Rectal smooth muscle tissue (tissue), 1 donor: ENCODE results near the gene ACADSB.

Experiments used
- H3K27ac ChIP-seq: one replicate; pipeline ENCODE4 v1.7.0; 2013; ENCODE audit warnings: low read depth, low read length, inconsistent platforms
- H3K27me3 ChIP-seq: one replicate; pipeline ENCODE4 v1.7.0; 2013; ENCODE audit warnings: low read length; ENCODE audit not compliant: control insufficient read depth, insufficient read depth
- H3K36me3 ChIP-seq: one replicate; pipeline ENCODE4 v1.7.0; 2013; ENCODE audit warnings: low read length; ENCODE audit not compliant: control insufficient read depth, insufficient read depth
- H3K4me1 ChIP-seq: one replicate; pipeline ENCODE4 v1.7.0; 2013; ENCODE audit warnings: low read length; ENCODE audit not compliant: control insufficient read depth, insufficient read depth
- H3K4me3 ChIP-seq: one replicate; pipeline ENCODE4 v1.7.0; 2013; ENCODE audit warnings: low read length
- H3K9ac ChIP-seq: one replicate; pipeline ENCODE4 v1.7.0; 2013; ENCODE audit warnings: low read length

The ACADSB gene

GRCh38 chr10:123027861-123028260 lies 19.1 kb downstream of the ACADSB start:
- Histone ChIP-seq H3K9ac (no peak overlapping the region), H3K4me1 (no peaks in the 10 kb centered on the region), H3K4me3 (no peak overlapping the region), H3K36me3 (no peaks in the 10 kb centered on the region), H3K27ac (no peak overlapping the region), H3K27me3 (no peaks in the 10 kb centered on the region)

- Histone ChIP-seq H3K27ac (no peak overlapping the region), H3K36me3 (no peaks in the 10 kb centered on the region), H3K9ac (no peak overlapping the region), H3K4me3 (no peak overlapping the region), H3K4me1 (no peaks in the 10 kb centered on the region), H3K27me3 (no peaks in the 10 kb centered on the region)
Measured at GRCh38 chr10:123031124-123031523, 22.3 kb downstream of the ACADSB start.

- Histone ChIP-seq H3K9ac (no peak overlapping the region), H3K4me1 (no peaks in the 10 kb centered on the region), H3K36me3 (no peaks in the 10 kb centered on the region), H3K27ac (no peak overlapping the region), H3K27me3 (no peaks in the 10 kb centered on the region), H3K4me3 (no peak overlapping the region)
Measured at GRCh38 chr10:123034332-123034731, 25.5 kb downstream of the ACADSB start.

GRCh38 chr10:123035467-123036086 lies 26.8 kb downstream of the ACADSB start:
- no peak overlapping the region for H3K9ac ChIP-seq

GRCh38 chr10:123038782-123039631 lies 30.2 kb downstream of the ACADSB start:
- H3K27ac ChIP-seq, result no peak overlapping the region
- no peak overlapping the region for H3K9ac ChIP-seq
- H3K4me3 ChIP-seq, result no peak overlapping the region
- H3K36me3 ChIP-seq, result no peaks in the 10 kb centered on the region
- no peaks in the 10 kb centered on the region for H3K4me1 ChIP-seq
- no peaks in the 10 kb centered on the region for H3K27me3 ChIP-seq

More at GRCh38 chr10:123035467-123036086, 26.8 kb downstream of the ACADSB start:
- Histone ChIP-seq H3K4me1 (no peaks in the 10 kb centered on the region), H3K36me3 (no peaks in the 10 kb centered on the region), H3K27ac (no peak overlapping the region), H3K27me3 (no peaks in the 10 kb centered on the region), H3K4me3 (no peak overlapping the region)

GRCh38 chr10:123039632-123039930 lies 30.8 kb downstream of the ACADSB start:
- Histone ChIP-seq H3K9ac (no peak overlapping the region), H3K4me3 (no peak overlapping the region), H3K27ac (no peak overlapping the region), H3K36me3 (no peaks in the 10 kb centered on the region), H3K4me1 (no peaks in the 10 kb centered on the region), H3K27me3 (no peaks in the 10 kb centered on the region)

- H3K36me3 ChIP-seq, result peaks cover 1% of the 10 kb centered on the region
Measured at GRCh38 chr10:123042708-123043408, 34.1 kb downstream of the ACADSB start.

GRCh38 chr10:123043409-123043925 lies 34.7 kb downstream of the ACADSB start:
- no peaks in the 10 kb centered on the region for H3K27me3 ChIP-seq
- no peak overlapping the region for H3K27ac ChIP-seq
- H3K36me3 ChIP-seq, result peaks cover 4% of the 10 kb centered on the region
- H3K9ac ChIP-seq, result no peak overlapping the region
- H3K4me1 ChIP-seq, result no peaks in the 10 kb centered on the region
- no peak overlapping the region for H3K4me3 ChIP-seq

More at GRCh38 chr10:123042708-123043408, 34.1 kb downstream of the ACADSB start:
- no peaks in the 10 kb centered on the region for H3K27me3 ChIP-seq
- no peak overlapping the region for H3K27ac ChIP-seq
- H3K4me1 ChIP-seq, result no peaks in the 10 kb centered on the region
- no peak overlapping the region for H3K9ac ChIP-seq
- no peak overlapping the region for H3K4me3 ChIP-seq

- no peak overlapping the region for H3K9ac ChIP-seq
- H3K36me3 ChIP-seq, result peaks cover 4% of the 10 kb centered on the region
Measured at GRCh38 chr10:123044391-123044790, 35.6 kb downstream of the ACADSB start.

GRCh38 chr10:123045961-123046731 lies 37.3 kb downstream of the ACADSB start:
- H3K4me1 ChIP-seq, result no peaks in the 10 kb centered on the region
- no peaks in the 10 kb centered on the region for H3K27me3 ChIP-seq
- no peak overlapping the region for H3K27ac ChIP-seq
- no peak overlapping the region for H3K9ac ChIP-seq
- H3K36me3 ChIP-seq, result peaks cover 4% of the 10 kb centered on the region
- H3K4me3 ChIP-seq, result no peak overlapping the region

More at GRCh38 chr10:123044391-123044790, 35.6 kb downstream of the ACADSB start:
- Histone ChIP-seq H3K4me1 (no peaks in the 10 kb centered on the region), H3K4me3 (no peak overlapping the region), H3K27ac (no peak overlapping the region), H3K27me3 (no peaks in the 10 kb centered on the region)

GRCh38 chr10:123057968-123058367 lies 49.2 kb downstream of the ACADSB start:
- Histone ChIP-seq H3K36me3 (no peaks in the 10 kb centered on the region), H3K9ac (no peak overlapping the region), H3K27ac (no peak overlapping the region), H3K4me3 (no peak overlapping the region), H3K4me1 (no peaks in the 10 kb centered on the region), H3K27me3 (no peaks in the 10 kb centered on the region)

GRCh38 chr10:123061865-123062264 lies 53.1 kb downstream of the ACADSB start:
- Histone ChIP-seq H3K36me3 (no peaks in the 10 kb centered on the region), H3K9ac (no peak overlapping the region), H3K4me3 (no peak overlapping the region), H3K27ac (no peak overlapping the region), H3K4me1 (no peaks in the 10 kb centered on the region), H3K27me3 (no peaks in the 10 kb centered on the region)
